Adrenal gland (tissue), 5 donors: ENCODE measurements around the gene DNAJC1.

Experiments used
- POLR2A ChIP-seq, 2 donors: fragments of 450-650 bp; IDR thresholded peaks; one replicate each; pipeline ENCODE4 v1.6.1; 2017; ENCODE audit warnings: antibody characterized with exemption in 2 of 2, mild to moderate bottlenecking in 2 of 2, moderate library complexity in 1 of 2
- TF ChIP-seq, protein P1 (sequence below), 6 experiments: fragments of 450-650 bp in 4 of 6; fragments of 200-600 bp in 2 of 6; sonication (generic) in 1 of 6; IDR thresholded peaks; 1 replicate in 5 of 6; 2 replicates in 1 of 6; pipeline versions ENCODE4 v1.5.1 to v1.8.0; 2016 to 2021; ENCODE audit warnings: antibody characterized with exemption in 6 of 6, mild to moderate bottlenecking in 2 of 6, moderate library complexity in 1 of 6
- donor health status: DM: no; HTN: no; CAD: no.

DNA sequence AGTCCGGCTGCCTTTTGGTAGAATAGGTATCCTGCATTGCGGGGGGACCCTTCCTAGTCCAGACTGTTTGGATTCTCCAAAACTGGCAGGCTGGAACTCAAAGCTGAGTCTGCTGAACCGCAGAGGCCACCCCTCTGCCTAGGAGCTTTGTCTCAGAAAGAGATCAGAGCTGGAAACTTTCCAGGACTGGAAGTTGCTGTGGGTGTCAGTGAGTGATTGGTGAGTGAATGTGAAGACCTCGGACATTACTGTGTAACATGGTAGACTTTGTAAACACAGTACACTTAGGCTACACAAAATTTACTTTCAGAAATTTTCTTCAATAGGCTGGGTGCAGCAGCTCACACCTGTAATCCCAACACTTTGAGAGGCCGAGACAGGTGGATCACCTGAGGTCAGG lies 103.8 kb downstream of the DNAJC1 start:
- TF ChIP-seq, protein P1, sequence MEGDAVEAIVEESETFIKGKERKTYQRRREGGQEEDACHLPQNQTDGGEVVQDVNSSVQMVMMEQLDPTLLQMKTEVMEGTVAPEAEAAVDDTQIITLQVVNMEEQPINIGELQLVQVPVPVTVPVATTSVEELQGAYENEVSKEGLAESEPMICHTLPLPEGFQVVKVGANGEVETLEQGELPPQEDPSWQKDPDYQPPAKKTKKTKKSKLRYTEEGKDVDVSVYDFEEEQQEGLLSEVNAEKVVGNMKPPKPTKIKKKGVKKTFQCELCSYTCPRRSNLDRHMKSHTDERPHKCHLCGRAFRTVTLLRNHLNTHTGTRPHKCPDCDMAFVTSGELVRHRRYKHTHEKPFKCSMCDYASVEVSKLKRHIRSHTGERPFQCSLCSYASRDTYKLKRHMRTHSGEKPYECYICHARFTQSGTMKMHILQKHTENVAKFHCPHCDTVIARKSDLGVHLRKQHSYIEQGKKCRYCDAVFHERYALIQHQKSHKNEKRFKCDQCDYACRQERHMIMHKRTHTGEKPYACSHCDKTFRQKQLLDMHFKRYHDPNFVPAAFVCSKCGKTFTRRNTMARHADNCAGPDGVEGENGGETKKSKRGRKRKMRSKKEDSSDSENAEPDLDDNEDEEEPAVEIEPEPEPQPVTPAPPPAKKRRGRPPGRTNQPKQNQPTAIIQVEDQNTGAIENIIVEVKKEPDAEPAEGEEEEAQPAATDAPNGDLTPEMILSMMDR (IDR thresholded peaks at IDR 0.05), result no peak
- no peak for TF ChIP-seq POLR2A (IDR thresholded peaks at IDR 0.05)
